K562 (cell line): ENCODE data around the gene VGLL4. TPM values are rescaled to one million over a fixed set of nuclear protein-coding genes. Genes with fewer than 3 reads are reported as not detected.
A peak's percentile ranks its signal among the peaks of the same experiment; 100 is the strongest.

Source experiments
- FOSL1 ChIP-seq: fragments of 200-800 bp; sonication (Bioruptor generic); conservative IDR thresholded peaks from 2 replicates; pipeline ENCODE4 v1.6.1; 2016; ENCODE audit warnings: missing genetic modification characterization, missing compliant biosample characterization
- PHF8 ChIP-seq: fragments of 200-600 bp; sonication (generic); IDR thresholded peaks from 2 replicates; pipeline ENCODE4 v1.6.1; 2012; ENCODE audit warnings: mixed run types, mild to moderate bottlenecking, inconsistent platforms, low read length, moderate library complexity, borderline replicate concordance
- RBBP5 ChIP-seq: fragments of 200-600 bp; sonication (generic); IDR thresholded peaks from 2 replicates; pipeline ENCODE4 v1.6.1; 2012; ENCODE audit warnings: borderline replicate concordance, mild to moderate bottlenecking, low read length, control low read depth, inconsistent platforms; ENCODE audit not compliant: insufficient read depth, poor library complexity, severe bottlenecking
- RBFOX2 ChIP-seq: fragments of 200-400 bp; formaldehyde crosslinking; IDR thresholded peaks from 2 replicates; pipeline ENCODE4 v1.6.1; 2017; ENCODE audit warnings: low read depth, mild to moderate bottlenecking, low read length, moderate library complexity
- SAP30 ChIP-seq: fragments of 200-600 bp; sonication (generic); IDR thresholded peaks from 2 replicates; pipeline ENCODE4 v1.6.1; 2012; ENCODE audit warnings: borderline replicate concordance, low read depth, mild to moderate bottlenecking, moderate library complexity, low read length, control low read depth, inconsistent platforms; ENCODE audit not compliant: insufficient read depth, poor library complexity, severe bottlenecking
- SNIP1 ChIP-seq: fragments of 450-650 bp; IDR thresholded peaks from 2 replicates; pipeline ENCODE4 v1.7.1; 2017; ENCODE audit warnings: low read depth, mild to moderate bottlenecking
- UBTF ChIP-seq, 2 experiments: IDR thresholded peaks; 2 replicates each; pipeline ENCODE4 v1.6.1; 2012; ENCODE audit warnings: improper control_type of control experiment in 2 of 2, low read depth in 2 of 2, low read length in 2 of 2, borderline replicate concordance in 1 of 2
- ZBTB11 ChIP-seq, 3 experiments: fragments of 200-800 bp in 1 of 3; fragments of 250-450 bp in 1 of 3; fragments of 450-650 bp in 1 of 3; sonication (Bioruptor Pico) in 1 of 3; sonication (Bioruptor generic) in 1 of 3; formaldehyde crosslinking in 1 of 3; IDR thresholded peaks; 2 replicates each; pipeline versions ENCODE4 v1.6.1 to v1.8.0; 2016 to 2022; ENCODE audit warnings: mild to moderate bottlenecking in 2 of 3, missing genetic modification characterization in 2 of 3, missing compliant biosample characterization in 1 of 3, moderate library complexity in 1 of 3
- ZBTB7A ChIP-seq: IDR thresholded peaks from 2 replicates; pipeline ENCODE4 v1.6.1; 2011; ENCODE audit warnings: low read depth, mild to moderate bottlenecking, low read length, moderate library complexity, borderline replicate concordance; ENCODE audit not compliant: control insufficient read depth
- polyA plus RNA-seq, 8 experiments: library from polyadenylated mRNA; depleted of rRNA in 4 of 8; stranded (reverse) in 5 of 8; unstranded in 3 of 8; fragments of >200 nt; fragmentation: Nextera tagmentation in 2 of 8; fragmentation: Illumina TruSeq in 1 of 8; extraction: Ambion mirVana in 2 of 8; extraction: Trizol in 1 of 8; gene quantifications; 2 replicates each; pipeline versions ENCODE4 v1.2.1 to v1.2.3, GENCODE V29; 2011 to 2014; ENCODE audit warnings: inconsistent platforms in 1 of 8, missing spikeins in 1 of 8
- total RNA-seq, 7 experiments: library from RNA; depleted of rRNA in 6 of 7; stranded (reverse); fragments of >200 nt in 6 of 7; fragmentation: Illumina TruSeq in 2 of 7; extraction: Trizol in 2 of 7; gene quantifications; 2 replicates each; pipeline versions ENCODE4 v1.2.1 to v1.2.3, GENCODE V29; 2011 to 2021; ENCODE audit warnings: low replicate concordance in 1 of 7
- TF ChIP-seq, protein P1 (sequence below): sonication (generic); formaldehyde crosslinking; IDR thresholded peaks from 2 replicates; pipeline ENCODE4 v1.8.0; 2022; ENCODE audit warnings: mild to moderate bottlenecking, missing genetic modification reagents
- TF ChIP-seq, protein P2 (sequence below): IDR thresholded peaks from 2 replicates; pipeline ENCODE4 v1.6.1; 2011; ENCODE audit warnings: borderline replicate concordance, low read depth, mild to moderate bottlenecking, moderate library complexity, low read length; ENCODE audit not compliant: insufficient read depth, poor library complexity, severe bottlenecking

VGLL4 gene
- total and polyA plus RNA-seq, 9 of the 15 experiments (the other 6 are each of a cell fraction or from before 2014, with no cell fraction given) = 0.27 to 10.9 (median 8.6) TPM

DNA sequence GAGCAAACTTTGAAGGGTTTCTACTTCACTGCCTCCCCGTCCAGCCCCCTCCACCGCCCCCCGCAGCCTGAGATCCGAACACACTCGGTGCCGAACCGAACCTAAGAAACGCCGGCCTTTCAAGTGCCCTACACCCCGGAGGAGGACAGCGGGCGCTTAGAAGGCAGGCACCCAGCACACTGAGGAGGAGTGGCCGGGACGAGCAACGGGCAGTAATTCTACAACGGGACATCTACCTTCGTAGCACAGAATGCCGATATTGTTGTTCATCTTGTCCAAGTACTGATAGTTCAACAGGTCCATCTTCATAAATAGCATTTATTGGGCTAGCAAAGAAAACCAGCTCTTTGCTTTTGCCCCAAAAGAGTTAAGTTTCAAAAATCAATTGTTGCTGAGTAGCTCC, 513 bp downstream of the VGLL4 start (continued):
- TF ChIP-seq ZBTB11 (CRISPR knock-in tag; IDR thresholded peaks at IDR 0.05) = peak in 1 of 3 experiments; percentile 24; a peak in 1 of 6 replicates
- peak; percentile 2; the same call in 1 of the 2 replicates for TF ChIP-seq RBFOX2
- no peak for TF ChIP-seq SAP30
- peak; percentile 21; the same call in 1 of the 2 replicates for TF ChIP-seq PHF8
- TF ChIP-seq SNIP1 = no peak
- TF ChIP-seq ZBTB7A = 0 out of 2 replicates have a peak, but pooled peaks have one; percentile 8
- TF ChIP-seq, protein P1, sequence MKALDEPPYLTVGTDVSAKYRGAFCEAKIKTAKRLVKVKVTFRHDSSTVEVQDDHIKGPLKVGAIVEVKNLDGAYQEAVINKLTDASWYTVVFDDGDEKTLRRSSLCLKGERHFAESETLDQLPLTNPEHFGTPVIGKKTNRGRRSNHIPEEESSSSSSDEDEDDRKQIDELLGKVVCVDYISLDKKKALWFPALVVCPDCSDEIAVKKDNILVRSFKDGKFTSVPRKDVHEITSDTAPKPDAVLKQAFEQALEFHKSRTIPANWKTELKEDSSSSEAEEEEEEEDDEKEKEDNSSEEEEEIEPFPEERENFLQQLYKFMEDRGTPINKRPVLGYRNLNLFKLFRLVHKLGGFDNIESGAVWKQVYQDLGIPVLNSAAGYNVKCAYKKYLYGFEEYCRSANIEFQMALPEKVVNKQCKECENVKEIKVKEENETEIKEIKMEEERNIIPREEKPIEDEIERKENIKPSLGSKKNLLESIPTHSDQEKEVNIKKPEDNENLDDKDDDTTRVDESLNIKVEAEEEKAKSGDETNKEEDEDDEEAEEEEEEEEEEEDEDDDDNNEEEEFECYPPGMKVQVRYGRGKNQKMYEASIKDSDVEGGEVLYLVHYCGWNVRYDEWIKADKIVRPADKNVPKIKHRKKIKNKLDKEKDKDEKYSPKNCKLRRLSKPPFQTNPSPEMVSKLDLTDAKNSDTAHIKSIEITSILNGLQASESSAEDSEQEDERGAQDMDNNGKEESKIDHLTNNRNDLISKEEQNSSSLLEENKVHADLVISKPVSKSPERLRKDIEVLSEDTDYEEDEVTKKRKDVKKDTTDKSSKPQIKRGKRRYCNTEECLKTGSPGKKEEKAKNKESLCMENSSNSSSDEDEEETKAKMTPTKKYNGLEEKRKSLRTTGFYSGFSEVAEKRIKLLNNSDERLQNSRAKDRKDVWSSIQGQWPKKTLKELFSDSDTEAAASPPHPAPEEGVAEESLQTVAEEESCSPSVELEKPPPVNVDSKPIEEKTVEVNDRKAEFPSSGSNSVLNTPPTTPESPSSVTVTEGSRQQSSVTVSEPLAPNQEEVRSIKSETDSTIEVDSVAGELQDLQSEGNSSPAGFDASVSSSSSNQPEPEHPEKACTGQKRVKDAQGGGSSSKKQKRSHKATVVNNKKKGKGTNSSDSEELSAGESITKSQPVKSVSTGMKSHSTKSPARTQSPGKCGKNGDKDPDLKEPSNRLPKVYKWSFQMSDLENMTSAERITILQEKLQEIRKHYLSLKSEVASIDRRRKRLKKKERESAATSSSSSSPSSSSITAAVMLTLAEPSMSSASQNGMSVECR (CRISPR knock-in tag) = 0 out of 2 replicates have a peak, but pooled peaks have one; percentile 2
- TF ChIP-seq FOSL1 (tag) = 0 out of 2 replicates have a peak, but pooled peaks have one; percentile 28
- TF ChIP-seq, protein P2, sequence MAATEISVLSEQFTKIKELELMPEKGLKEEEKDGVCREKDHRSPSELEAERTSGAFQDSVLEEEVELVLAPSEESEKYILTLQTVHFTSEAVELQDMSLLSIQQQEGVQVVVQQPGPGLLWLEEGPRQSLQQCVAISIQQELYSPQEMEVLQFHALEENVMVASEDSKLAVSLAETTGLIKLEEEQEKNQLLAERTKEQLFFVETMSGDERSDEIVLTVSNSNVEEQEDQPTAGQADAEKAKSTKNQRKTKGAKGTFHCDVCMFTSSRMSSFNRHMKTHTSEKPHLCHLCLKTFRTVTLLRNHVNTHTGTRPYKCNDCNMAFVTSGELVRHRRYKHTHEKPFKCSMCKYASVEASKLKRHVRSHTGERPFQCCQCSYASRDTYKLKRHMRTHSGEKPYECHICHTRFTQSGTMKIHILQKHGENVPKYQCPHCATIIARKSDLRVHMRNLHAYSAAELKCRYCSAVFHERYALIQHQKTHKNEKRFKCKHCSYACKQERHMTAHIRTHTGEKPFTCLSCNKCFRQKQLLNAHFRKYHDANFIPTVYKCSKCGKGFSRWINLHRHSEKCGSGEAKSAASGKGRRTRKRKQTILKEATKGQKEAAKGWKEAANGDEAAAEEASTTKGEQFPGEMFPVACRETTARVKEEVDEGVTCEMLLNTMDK = no peak
- peak in 1 of 2 experiments; percentile 17; a peak in 1 of 4 replicates for TF ChIP-seq UBTF (IDR thresholded peaks at IDR 0.05; ENCODE audit: borderline replicate concordance in 1 of 2, low read depth in 2 of 2, low read length in 2 of 2)
- peak; percentile 1 for TF ChIP-seq RBBP5
